Mucosa of descending colon (tissue), 3 donors: ENCODE results near the gene HS6ST3. TPM values are rescaled to one million over a fixed set of nuclear protein-coding genes. Genes with fewer than 3 reads are reported as not detected.

Experiments used
- ATAC-seq: fragments of 200-7000 bp; cut with Tn5 transposase; one replicate; pipeline ENCODE4 v1.9.1; 2020; ENCODE audit warnings: mild to moderate bottlenecking, moderate library complexity
- DNase-seq, 3 donors: peaks; one replicate each; pipeline ENCODE4 v3.0.0-alpha.2; 2020
- H3K36me3 ChIP-seq: fragments of 200-600 bp; one replicate; pipeline ENCODE4 v1.8.0; 2021; ENCODE audit warnings: low read depth, mild to moderate bottlenecking
- H3K4me1 ChIP-seq: fragments of 200-600 bp; one replicate; pipeline ENCODE4 v1.8.0; 2021; ENCODE audit warnings: low read depth, mild to moderate bottlenecking
- H3K4me3 ChIP-seq: fragments of 200-600 bp; one replicate; pipeline ENCODE4 v1.8.0; 2021; ENCODE audit warnings: mild to moderate bottlenecking
- H3K9me3 ChIP-seq: fragments of 200-600 bp; one replicate; pipeline ENCODE4 v1.8.0; 2021; ENCODE audit warnings: mild to moderate bottlenecking
- CTCF ChIP-seq: fragments of 200-600 bp; IDR thresholded peaks from one replicate; pipeline ENCODE4 v1.8.0; 2022; ENCODE audit warnings: antibody characterized with exemption, mild to moderate bottlenecking
- intact Hi-C, 2 donors: fragments of 100-400 bp; cut with DNase I in 1 of 2; cut with micrococcal nuclease in 1 of 2; formaldehyde crosslinking; loops; one replicate each; pipeline versions ENCODE4 v1.11.0 to v1.11.1; 2022; cut with DNase I, micrococcal nuclease
- total RNA-seq, 3 donors: library from RNA; stranded (reverse); fragmentation: NEBNext Ultra II Directional in 2 of 3; extraction: Animal tissue kit (Norgen Biotek cat#: 25700) in 2 of 3; gene quantifications; one replicate each; pipeline versions ENCODE4 v1.2.1 to v1.2.4, GENCODE V29; 2021 to 2023
- donor health status: DM: no; HTN: no; CAD: no; lungs with moderate emphysema.
- donor health status: DM: no; HTN: no; CAD: no.
- donor health status: DM: no; HTN: yes; CAD: no.

Gene HS6ST3
- total RNA-seq, 3 donors from 2014 or later = 0.14 to 0.89 TPM; not detected in 1

- DNase-seq (no peak), ATAC-seq (no peak)
- no peak for TF ChIP-seq CTCF
- H3K4me1 ChIP-seq = no peaks in the 10 kb centered on the region
- H3K4me3 ChIP-seq = no peak overlapping the region
- H3K9me3 ChIP-seq = no peaks in the 10 kb centered on the region
- no peaks in the 10 kb centered on the region for H3K36me3 ChIP-seq
- intact Hi-C loops = no loop called here
These were observed 620.4 kb downstream of the HS6ST3 start for GRCh38 chr13:96710166-96710862.

- no peaks in the 10 kb centered on the region for H3K4me1 ChIP-seq
- intact Hi-C loops = no loop called here
- DNase-seq = no peak
These were observed 630.5 kb downstream of the HS6ST3 start for GRCh38 chr13:96720446-96720845.

GRCh38 chr13:96726651-96727050 is 636.7 kb downstream of the HS6ST3 start:
- Histone ChIP-seq H3K9me3 (no peaks in the 10 kb centered on the region), H3K4me1 (no peaks in the 10 kb centered on the region), H3K4me3 (no peak overlapping the region), H3K36me3 (no peaks in the 10 kb centered on the region)
- TF ChIP-seq CTCF = no peak
- ATAC-seq (no peak), DNase-seq (no peak)
- intact Hi-C loops = no loop called here

More at GRCh38 chr13:96720446-96720845, 630.5 kb downstream of the HS6ST3 start:
- Histone ChIP-seq H3K4me3 (no peak overlapping the region), H3K36me3 (no peaks in the 10 kb centered on the region), H3K9me3 (no peaks in the 10 kb centered on the region)
- ATAC-seq = no peak
- TF ChIP-seq CTCF = no peak

- Histone ChIP-seq H3K9me3 (no peaks in the 10 kb centered on the region), H3K36me3 (no peaks in the 10 kb centered on the region), H3K4me3 (no peak overlapping the region), H3K4me1 (no peaks in the 10 kb centered on the region)
- ATAC-seq (no peak), DNase-seq (no peak)
- intact Hi-C loops = no loop called here
- no peak for TF ChIP-seq CTCF
These were observed 638.6 kb downstream of the HS6ST3 start for GRCh38 chr13:96728463-96728862.

- no peak for TF ChIP-seq CTCF
- no peaks in the 10 kb centered on the region for H3K9me3 ChIP-seq
- H3K36me3 ChIP-seq = no peaks in the 10 kb centered on the region
- DNase-seq (no peak), ATAC-seq (no peak)
- no peak overlapping the region for H3K4me3 ChIP-seq
- no peaks in the 10 kb centered on the region for H3K4me1 ChIP-seq
- intact Hi-C loops = no loop called here
These were observed 640.8 kb downstream of the HS6ST3 start for GRCh38 chr13:96730676-96731075.
